Measurements from ENCODE around the gene RNFT2. TPM values are rescaled to one million over a fixed set of nuclear protein-coding genes. Genes with fewer than 3 reads are reported as not detected.

The RNFT2 gene
- total RNA-seq, 3 donors from 2014 or later (not counting 1 experiment from before 2014, with no cell fraction given): 4.0 to 6.9 (median 5.3) TPM

- Mint-ChIP-seq H3K27ac (peak overlapping the region; percentile 80 to 94), H3K4me1 (peaks cover 21 to 22% of the 10 kb centered on the region in 2 donors), H3K4me3 (peak overlapping the region; percentile 70), H3K9me3 (no peaks in the 10 kb centered on the region), H3K36me3 (no peaks in the 10 kb centered on the region), H3K27me3 (ENCODE audit: low read depth in 2 of 2) (no peaks in the 10 kb centered on the region)
- TF ChIP-seq CTCF (IDR thresholded peaks at IDR 0.05): no peak
- Histone ChIP-seq H3K27me3 (ENCODE audit: control insufficient read depth, insufficient read depth, low read length) (no peaks in the 10 kb centered on the region), H3K4me1 (ENCODE audit: control insufficient read depth, insufficient read depth, low read length) (peaks cover 15% of the 10 kb centered on the region), H3K36me3 (ENCODE audit: control insufficient read depth, insufficient read depth, low read length) (no peaks in the 10 kb centered on the region), H3K9me3 (ENCODE audit: control insufficient read depth, insufficient read depth, low read length) (no peaks in the 10 kb centered on the region), H3K27ac (ENCODE audit: low read length) (no peak overlapping the region), H3K4me3 (ENCODE audit: low read length) (no peak overlapping the region)
- intact Hi-C loops (cut with micrococcal nuclease): no loop called here
- 91% methylated on average over 9 of the region's 10 CpGs for WGBS (ENCODE audit: insufficient coverage)
- ATAC-seq: no peak
- no peak for DNase-seq
Measured at GRCh38 chr12:116820064-116820656, 82.0 kb downstream of the RNFT2 start.

- WGBS (ENCODE audit: insufficient coverage): 77% methylated on average over 8 of the region's 8 CpGs
- no peak for TF ChIP-seq CTCF (IDR thresholded peaks at IDR 0.05)
- Mint-ChIP-seq H3K36me3 (no peaks in the 10 kb centered on the region), H3K27ac (peak overlapping the region; percentile 80 to 94), H3K9me3 (no peaks in the 10 kb centered on the region), H3K4me3 (no peak overlapping the region), H3K4me1 (peaks cover 21 to 22% of the 10 kb centered on the region in 2 donors), H3K27me3 (ENCODE audit: low read depth in 2 of 2) (peaks cover 0 to 4% of the 10 kb centered on the region in 2 donors)
- no peak for DNase-seq
- intact Hi-C loops (cut with micrococcal nuclease): no loop called here
- no peaks in the 10 kb centered on the region for H3K36me3 ChIP-seq (ENCODE audit: control insufficient read depth, insufficient read depth, low read length)
- no peak overlapping the region for H3K27ac ChIP-seq (ENCODE audit: low read length)
- no peak overlapping the region for H3K4me3 ChIP-seq (ENCODE audit: low read length)
- no peaks in the 10 kb centered on the region for H3K27me3 ChIP-seq (ENCODE audit: control insufficient read depth, insufficient read depth, low read length)
- peaks cover 15% of the 10 kb centered on the region for H3K4me1 ChIP-seq (ENCODE audit: control insufficient read depth, insufficient read depth, low read length)
- H3K9me3 ChIP-seq (ENCODE audit: control insufficient read depth, insufficient read depth, low read length): no peaks in the 10 kb centered on the region
- ATAC-seq: no peak
Measured at GRCh38 chr12:116821291-116821690, 83.2 kb downstream of the RNFT2 start.

- 95% methylated on average over 3 of the region's 4 CpGs for WGBS (ENCODE audit: insufficient coverage)
- Mint-ChIP-seq H3K4me1 (no peaks in the 10 kb centered on the region), H3K36me3 (no peaks in the 10 kb centered on the region), H3K27me3 (ENCODE audit: low read depth in 2 of 2) (peaks cover 0 to 7% of the 10 kb centered on the region in 2 donors), H3K4me3 (no peak overlapping the region), H3K9me3 (no peaks in the 10 kb centered on the region), H3K27ac (no peak overlapping the region)
- Histone ChIP-seq H3K4me3 (ENCODE audit: low read length) (no peak overlapping the region), H3K27ac (ENCODE audit: low read length) (no peak overlapping the region), H3K27me3 (ENCODE audit: control insufficient read depth, insufficient read depth, low read length) (no peaks in the 10 kb centered on the region), H3K36me3 (ENCODE audit: control insufficient read depth, insufficient read depth, low read length) (no peaks in the 10 kb centered on the region), H3K4me1 (ENCODE audit: control insufficient read depth, insufficient read depth, low read length) (no peaks in the 10 kb centered on the region), H3K9me3 (ENCODE audit: control insufficient read depth, insufficient read depth, low read length) (no peaks in the 10 kb centered on the region)
- ATAC-seq (no peak), DNase-seq (no peak)
- no peak for TF ChIP-seq CTCF (IDR thresholded peaks at IDR 0.05)
- intact Hi-C loops (cut with micrococcal nuclease): no loop called here
Measured at GRCh38 chr12:116827432-116827831, 89.3 kb downstream of the RNFT2 start.

GRCh38 chr12:116832353-116832752 lies 94.2 kb downstream of the RNFT2 start:
- Mint-ChIP-seq H3K4me3 (no peak overlapping the region), H3K27me3 (ENCODE audit: low read depth in 2 of 2) (peaks cover 0 to 3% of the 10 kb centered on the region in 2 donors), H3K9me3 (no peaks in the 10 kb centered on the region), H3K36me3 (no peaks in the 10 kb centered on the region), H3K27ac (no peak overlapping the region), H3K4me1 (no peaks in the 10 kb centered on the region)
- DNase-seq (no peak), ATAC-seq (no peak)
- H3K36me3 ChIP-seq (ENCODE audit: control insufficient read depth, insufficient read depth, low read length): no peaks in the 10 kb centered on the region
- no peaks in the 10 kb centered on the region for H3K9me3 ChIP-seq (ENCODE audit: control insufficient read depth, insufficient read depth, low read length)
- intact Hi-C loops (cut with micrococcal nuclease): no loop called here
- H3K27ac ChIP-seq (ENCODE audit: low read length): no peak overlapping the region
- H3K4me3 ChIP-seq (ENCODE audit: low read length): no peak overlapping the region
- H3K27me3 ChIP-seq (ENCODE audit: control insufficient read depth, insufficient read depth, low read length): no peaks in the 10 kb centered on the region
- TF ChIP-seq CTCF (IDR thresholded peaks at IDR 0.05): no peak
- 98% methylated on average over 5 of the region's 6 CpGs for WGBS (ENCODE audit: insufficient coverage)
- H3K4me1 ChIP-seq (ENCODE audit: control insufficient read depth, insufficient read depth, low read length): no peaks in the 10 kb centered on the region
